DMS79 treated with DMSO at 0.1 percent for 48 hours (cell line): ENCODE results near the gene PSMF1.

ENCODE experiments used
- DNase-seq: peaks from one replicate; lab custom pipeline; 2025; lab: John Stamatoyannopoulos, UW

PSMF1 gene

GRCh38 chr20:1190847-1191246, 72.4 kb downstream of the PSMF1 start:
- no peak for DNase-seq

DNA sequence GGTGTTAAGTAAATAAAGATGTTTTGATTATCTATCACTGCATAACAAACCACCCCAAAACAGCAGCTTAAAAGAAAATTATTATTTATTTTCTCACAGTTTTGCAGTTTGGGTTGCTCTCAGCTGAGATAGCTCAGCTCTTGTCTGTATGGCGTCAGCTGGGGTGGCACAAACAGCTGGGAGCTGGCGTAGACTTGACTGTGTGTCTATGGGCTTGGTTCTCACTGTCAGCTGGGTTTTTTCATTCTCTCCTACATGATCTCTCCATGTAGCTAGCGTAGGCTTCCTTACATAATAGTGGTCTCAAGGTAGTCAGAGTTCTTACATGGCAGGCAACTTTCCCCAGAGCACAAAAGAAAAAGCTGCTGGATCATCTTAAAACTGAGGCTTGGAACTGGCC, 72.9 kb downstream of the PSMF1 start:
- DNase-seq: no peak

DNA sequence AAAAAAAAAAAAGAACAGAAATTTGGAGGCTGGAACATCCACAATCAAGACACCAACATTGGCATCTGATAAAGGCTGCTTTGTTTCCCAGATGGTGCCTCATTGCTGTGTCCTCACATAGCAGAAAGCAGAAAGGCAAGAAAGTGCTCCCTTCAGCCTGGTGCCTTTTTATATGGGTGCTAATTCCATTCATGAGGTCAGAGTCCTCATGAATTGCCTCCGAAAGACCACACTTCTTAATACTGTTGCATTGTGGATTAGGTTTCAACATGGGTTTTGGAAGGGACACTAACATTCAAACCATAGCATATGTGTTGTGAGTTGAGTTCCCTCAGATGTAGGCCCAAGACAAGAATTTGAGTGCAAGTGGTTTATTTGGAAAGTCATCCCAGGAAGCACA, 76.8 kb downstream of the PSMF1 start:
- DNase-seq: no peak

DNA sequence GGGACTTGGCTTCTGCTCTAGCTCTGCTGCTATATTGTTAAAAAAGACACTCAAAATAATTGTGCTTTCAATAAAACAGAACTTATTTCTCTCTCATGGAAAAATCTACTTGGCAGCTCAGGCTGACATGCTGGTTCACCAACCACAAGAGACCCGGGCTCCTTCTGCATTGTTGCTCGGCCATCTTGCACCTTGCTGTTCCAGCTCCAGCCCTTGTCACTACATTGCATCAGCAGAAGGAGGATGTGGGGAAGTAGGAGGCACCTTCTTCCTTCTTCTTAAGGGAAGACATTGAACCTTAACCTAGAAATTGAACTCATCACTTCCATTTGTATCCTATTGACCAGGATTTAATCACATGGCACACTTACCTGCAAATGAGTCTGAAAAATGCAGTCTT, 78.2 kb downstream of the PSMF1 start:
- DNase-seq: no peak

- no peak for DNase-seq
Measured at GRCh38 chr20:1197801-1198200, 79.4 kb downstream of the PSMF1 start.

DNA sequence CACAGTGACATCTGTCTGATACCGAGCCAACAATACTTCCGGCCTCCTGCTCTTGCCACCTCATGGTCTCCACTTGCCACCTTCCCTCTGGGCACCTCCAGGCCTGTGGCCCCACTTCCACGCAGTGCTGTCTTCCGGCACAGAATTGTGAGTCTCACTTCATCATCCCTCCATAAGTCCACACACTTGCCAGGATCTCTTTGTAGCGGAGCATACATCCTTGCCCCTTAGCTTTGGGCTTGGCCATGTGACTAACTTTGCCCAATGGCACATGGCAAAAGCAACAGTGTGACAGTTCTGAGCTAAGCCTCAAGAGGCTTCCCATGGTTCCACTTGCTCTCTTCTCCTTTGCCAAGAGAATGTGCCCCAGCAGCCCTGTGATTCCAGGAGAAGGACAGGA, 80.3 kb downstream of the PSMF1 start:
- no peak for DNase-seq

DNA sequence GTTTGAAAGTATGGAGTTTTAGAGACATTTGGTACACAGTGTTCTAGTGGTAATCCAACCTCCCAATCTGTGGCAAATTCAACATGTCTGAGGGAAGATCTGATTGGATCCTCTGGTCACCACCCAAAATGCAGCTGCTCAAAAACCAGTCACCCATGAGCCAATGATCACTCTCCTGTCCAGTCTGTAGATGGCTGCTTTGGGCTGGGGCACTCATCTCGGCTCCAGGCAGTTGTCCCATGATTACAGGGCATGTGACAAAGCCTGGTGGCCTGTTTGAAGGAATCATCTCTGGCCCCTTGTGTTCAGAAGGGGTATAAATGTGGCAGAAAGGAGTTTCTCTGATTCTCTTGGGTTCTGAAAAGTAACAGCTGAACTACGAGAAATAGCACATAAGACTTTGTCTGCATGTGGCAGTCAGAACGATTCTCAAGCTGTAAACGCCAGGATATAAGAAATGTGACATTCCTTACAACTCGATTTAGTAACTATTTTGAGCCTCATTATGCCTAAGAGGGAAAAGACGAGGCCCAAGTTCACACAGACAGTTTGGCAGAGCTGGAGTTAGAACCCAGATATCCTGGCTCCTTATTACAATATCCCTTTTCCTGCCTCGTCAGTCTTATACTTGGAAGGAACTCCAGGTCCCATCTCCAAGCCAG, 80.9 kb downstream of the PSMF1 start:
- no peak for DNase-seq

GRCh38 chr20:1199964-1200363, 81.6 kb downstream of the PSMF1 start:
- DNase-seq: no peak

DNA sequence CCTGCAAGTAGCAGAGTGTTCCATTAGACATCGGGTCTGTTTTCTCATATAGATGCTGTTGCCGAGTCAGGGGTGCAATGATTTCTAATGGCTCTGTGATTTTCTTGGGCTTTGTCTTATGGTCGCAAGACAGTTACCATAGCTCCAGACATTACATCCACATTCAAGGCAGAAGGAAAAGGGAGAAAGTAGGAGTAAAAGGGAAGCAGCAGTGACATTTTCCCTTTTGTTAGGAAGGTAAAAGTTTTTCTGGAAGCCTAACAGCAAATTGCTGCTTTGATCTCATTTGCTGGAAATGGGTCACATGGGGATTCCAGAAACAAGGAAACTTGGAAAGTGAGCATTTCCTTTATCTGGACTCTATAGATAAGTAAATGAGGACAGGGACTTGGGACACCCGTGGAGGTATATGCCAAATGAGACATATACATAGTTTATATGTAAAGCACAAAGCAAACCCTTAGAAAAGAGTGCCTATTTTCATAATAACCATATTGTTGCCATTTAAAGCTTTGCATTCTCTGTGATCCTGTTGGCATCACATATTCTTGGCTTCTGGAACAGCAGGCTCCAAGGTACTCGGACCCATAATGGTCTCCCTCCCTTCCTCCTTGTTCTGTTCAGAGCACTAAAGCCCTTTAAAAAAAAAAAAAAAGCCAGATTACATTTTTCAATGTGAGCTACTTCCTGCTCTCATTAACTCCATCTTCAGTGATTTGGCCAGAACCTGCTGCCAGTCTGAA, 84.5 kb downstream of the PSMF1 start, which contains the start of gene C20orf202:
C20orf202 (plus strand) TSS at position 693 of the 743 bp plus-strand sequence. CDS start 132 bp downstream, outside the sequence.
- DNase-seq: no peak

DNA sequence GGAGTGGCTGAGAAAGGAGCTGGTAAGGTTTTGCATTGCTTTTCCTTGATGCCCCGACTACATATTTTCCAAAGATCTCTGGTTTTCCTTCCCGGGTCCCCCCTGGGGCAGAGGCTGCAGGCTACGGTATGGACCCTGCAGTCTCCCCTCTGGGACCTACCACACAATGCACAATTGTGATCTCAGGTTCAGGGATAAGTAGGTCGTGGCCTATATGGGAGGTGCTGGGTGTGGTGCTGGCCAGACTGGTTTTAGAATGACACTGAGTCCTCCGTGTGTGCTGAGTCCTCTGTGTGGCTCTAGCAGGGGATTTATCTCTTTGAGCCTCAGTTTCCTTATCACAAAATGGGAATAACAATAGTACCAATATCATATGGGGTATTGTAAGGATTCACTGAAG, 85.2 kb downstream of the PSMF1 start:
- no peak for DNase-seq

DNA sequence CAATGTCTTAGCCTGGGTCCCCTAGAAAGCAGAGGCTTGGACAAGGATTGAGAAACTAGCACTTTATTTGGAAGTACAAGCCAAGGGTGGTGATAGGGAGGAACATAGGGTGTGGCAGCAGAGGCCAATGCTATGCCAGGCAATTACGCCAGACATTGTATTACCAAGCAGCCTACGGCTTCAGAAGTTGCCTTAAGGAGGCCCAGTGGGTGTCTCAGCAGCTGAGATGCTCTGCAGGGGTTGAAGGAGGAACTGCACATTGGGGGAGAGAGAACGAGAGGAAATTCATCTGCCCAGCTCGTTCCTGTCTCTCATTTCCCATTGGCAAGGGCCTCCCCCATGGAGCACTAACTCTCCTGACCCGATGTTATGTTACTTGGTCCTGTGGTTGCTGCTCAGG, 85.7 kb downstream of the PSMF1 start:
- DNase-seq: no peak

- DNase-seq: no peak
Measured at GRCh38 chr20:1204576-1204975, 86.2 kb downstream of the PSMF1 start.

GRCh38 chr20:1205802-1206201, 87.4 kb downstream of the PSMF1 start:
- no peak for DNase-seq

GRCh38 chr20:1206366-1207148, 88.2 kb downstream of the PSMF1 start:
- no peak for DNase-seq

- no peak for DNase-seq
Measured at GRCh38 chr20:1207293-1207878, 89.0 kb downstream of the PSMF1 start.

DNA sequence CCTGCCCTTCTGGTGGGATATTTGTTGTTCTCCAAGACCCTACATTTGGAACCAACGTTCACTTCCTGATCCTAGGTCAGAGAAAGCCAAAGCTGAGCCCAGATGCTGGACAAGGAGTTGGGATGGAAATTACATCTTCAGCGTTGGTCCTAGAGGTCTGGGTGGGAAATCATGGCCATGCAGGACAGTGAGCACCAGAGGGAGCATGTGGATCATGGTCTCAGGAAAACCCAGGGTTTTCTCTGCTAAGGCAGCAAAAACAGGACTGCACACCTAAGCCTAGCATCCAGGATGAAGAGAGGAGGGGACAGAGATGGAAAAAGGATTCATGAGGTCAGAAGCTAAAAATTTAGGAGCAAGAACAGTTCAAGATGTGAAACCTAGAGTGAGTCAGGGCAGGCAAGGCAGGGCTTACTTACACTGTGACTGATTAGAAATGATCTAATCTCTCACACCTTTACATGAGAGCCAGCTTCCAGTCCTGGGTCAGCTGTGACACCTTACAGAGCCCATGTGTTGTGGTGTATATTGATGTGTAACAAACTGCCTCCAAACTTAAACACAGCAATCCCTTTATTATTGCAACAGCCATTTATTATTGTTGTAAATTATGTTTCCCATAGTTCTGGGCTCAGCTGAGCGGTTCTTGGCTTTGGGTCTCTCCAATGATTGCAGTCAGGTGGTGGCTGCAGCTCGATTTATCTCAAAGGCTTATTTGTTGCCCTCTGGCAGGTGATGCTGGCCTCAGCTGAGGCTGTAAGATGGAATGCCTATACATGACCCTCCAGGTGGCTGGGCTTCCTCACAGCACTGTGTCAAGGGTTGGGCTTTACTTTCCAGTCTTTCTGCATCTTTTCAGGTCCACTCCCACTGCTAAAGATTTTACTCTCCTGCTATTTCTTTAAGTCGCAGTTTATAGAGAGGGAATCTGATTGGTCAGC, 91.3 kb downstream of the PSMF1 start:
- no peak for DNase-seq

DNA sequence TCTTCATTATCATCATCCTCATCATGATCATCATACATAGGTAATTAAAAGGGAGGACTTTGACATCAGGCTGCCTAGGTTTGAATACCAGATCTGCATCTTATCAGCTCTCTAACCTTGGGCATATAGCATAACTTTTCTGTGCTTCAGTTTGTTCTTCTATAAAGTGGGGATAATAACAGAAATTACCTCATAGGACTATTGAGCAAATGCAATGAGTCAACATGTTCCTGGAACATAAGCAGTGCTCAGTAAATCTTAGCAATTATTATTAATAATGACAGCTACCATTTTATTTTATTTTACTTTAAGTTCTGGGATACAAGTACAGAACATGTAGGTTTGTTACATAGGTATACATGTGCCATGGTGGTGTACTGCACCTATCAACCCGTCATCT, 92.1 kb downstream of the PSMF1 start:
- DNase-seq: no peak

DNA sequence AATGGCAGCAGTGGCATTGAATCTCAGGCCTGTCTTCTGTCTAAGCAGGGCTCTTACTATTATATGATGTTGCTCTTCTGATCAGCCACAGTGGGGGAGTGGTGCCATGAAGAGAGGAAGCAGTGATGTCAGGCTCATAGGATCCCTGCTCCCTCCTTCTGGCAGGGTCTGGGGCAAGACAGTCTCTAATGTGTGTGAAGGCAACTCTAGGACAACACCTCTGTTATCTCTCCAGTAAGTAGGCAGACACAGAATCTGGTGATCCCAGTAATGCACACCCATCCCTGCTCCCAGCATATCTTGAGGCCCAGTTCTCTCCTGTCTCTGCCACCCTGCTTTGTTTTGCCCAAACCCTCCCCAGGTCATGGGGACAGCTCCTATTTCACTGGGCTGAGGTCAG, 93.6 kb downstream of the PSMF1 start:
- DNase-seq: no peak

DNA sequence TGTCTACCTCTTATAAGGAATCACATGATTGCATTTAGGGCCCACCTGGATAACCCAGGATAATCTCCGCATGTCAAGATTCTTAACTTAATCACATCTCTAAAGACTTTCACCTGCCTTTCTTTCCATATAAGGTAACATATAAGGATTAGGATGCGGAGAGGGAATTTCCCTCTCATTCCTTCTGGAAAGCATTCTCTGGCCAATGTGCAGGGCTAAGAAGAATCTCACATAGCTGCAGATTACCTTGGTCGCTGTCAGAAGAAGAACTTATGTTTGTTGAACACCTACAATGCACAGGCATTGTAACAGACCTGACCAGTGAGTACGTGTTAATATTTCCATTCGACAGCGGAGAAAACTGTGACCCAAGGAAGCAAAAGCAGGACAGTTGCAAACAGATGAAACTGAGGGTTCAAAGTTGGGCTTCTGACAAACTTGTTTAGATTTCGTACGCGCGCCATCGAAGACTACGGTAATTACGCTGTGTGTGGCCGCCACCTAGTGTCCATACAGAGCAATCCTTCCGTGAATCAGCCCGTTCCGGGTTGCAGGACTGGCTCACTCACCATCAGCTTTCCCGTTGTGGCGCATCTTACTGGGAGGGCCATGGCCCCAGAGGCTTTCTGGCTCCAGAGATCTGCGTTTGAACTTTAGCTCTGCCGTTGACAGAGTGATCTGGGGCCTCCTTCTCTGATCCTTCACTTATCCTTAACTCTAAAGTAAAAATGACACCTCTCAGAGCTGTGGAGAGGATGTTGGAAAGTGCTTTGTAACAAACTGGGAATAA, 94.4 kb downstream of the PSMF1 start:
- DNase-seq: peak; percentile 25

- no peak for DNase-seq
Measured at GRCh38 chr20:1214838-1215261, 96.4 kb downstream of the PSMF1 start.
